DOHH2 (cell line): Measurements from ENCODE around the gene RASGRF1.

Source experiments
- EZH2phosphoT487 ChIP-seq: fragments of 200-600 bp; sonication (generic); IDR thresholded peaks from 2 replicates; pipeline ENCODE4 v1.6.1; 2017; ENCODE audit warnings: borderline replicate concordance, mild to moderate bottlenecking, antibody characterized with exemption, low read length, moderate library complexity, mixed read lengths
- TF ChIP-seq, protein P1 (sequence below): fragments of 200-600 bp; sonication (generic); IDR thresholded peaks from one replicate; pipeline ENCODE4 v1.5.1; 2014; ENCODE audit warnings: antibody characterized with exemption, mild to moderate bottlenecking, low read depth, low read length; ENCODE audit not compliant: poor library complexity, severe bottlenecking

DNA sequence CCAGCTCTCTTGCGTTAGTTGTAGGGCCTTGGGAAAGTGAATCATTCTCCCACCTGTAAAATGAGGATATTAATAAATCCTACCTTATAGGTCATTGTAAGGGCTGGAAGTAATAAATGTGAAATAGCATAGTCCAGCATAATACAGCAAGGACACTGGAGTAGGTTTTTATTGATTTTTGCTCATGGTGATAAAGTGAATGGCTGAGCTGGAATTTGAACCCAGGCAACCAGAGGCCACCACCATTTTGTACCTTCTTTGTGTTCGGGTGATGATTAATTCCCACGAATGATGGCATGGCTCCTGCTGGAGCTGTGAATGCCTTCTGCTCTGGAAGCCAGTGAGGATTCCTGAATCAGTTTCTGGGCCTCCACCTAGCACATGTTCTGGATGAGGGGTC is 177.6 kb downstream of the RASGRF1 start:
- TF ChIP-seq, protein P1, sequence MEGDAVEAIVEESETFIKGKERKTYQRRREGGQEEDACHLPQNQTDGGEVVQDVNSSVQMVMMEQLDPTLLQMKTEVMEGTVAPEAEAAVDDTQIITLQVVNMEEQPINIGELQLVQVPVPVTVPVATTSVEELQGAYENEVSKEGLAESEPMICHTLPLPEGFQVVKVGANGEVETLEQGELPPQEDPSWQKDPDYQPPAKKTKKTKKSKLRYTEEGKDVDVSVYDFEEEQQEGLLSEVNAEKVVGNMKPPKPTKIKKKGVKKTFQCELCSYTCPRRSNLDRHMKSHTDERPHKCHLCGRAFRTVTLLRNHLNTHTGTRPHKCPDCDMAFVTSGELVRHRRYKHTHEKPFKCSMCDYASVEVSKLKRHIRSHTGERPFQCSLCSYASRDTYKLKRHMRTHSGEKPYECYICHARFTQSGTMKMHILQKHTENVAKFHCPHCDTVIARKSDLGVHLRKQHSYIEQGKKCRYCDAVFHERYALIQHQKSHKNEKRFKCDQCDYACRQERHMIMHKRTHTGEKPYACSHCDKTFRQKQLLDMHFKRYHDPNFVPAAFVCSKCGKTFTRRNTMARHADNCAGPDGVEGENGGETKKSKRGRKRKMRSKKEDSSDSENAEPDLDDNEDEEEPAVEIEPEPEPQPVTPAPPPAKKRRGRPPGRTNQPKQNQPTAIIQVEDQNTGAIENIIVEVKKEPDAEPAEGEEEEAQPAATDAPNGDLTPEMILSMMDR: no peak
- no peak for TF ChIP-seq EZH2phosphoT487
